ENCODE data around the gene GSTO2.

The GSTO2 gene

GRCh38 chr10:104309980-104310978 is 41.3 kb downstream of the GSTO2 start:
- peaks cover 61% of the 10 kb centered on the region for H3K79me2 ChIP-seq (ENCODE audit: control insufficient read depth, insufficient read depth, low read length, unreplicated experiment)
- peak overlapping the region; percentile 100 for H3K27ac ChIP-seq (ENCODE audit: low read depth, low read length)
- no peak overlapping the region for H2AFZ ChIP-seq (ENCODE audit: low read length, unreplicated experiment)
- H3K4me3 ChIP-seq (ENCODE audit: low read depth, low read length) = no peak overlapping the region; the same call in 1 of the 2 replicates
- H3K36me3 ChIP-seq (ENCODE audit: insufficient read depth, low read length) = peaks cover 40% of the 10 kb centered on the region
- H3K4me1 ChIP-seq (ENCODE audit: control insufficient read depth, insufficient read depth, low read length, unreplicated experiment) = peaks cover 65% of the 10 kb centered on the region
- H3K27me3 ChIP-seq (ENCODE audit: insufficient read depth, low read length) = no peaks in the 10 kb centered on the region

- H3K27ac ChIP-seq (ENCODE audit: low read depth, low read length) = peak overlapping the region; percentile 100
- peaks cover 57% of the 10 kb centered on the region for H3K4me1 ChIP-seq (ENCODE audit: control insufficient read depth, insufficient read depth, low read length, unreplicated experiment)
- H3K27me3 ChIP-seq (ENCODE audit: insufficient read depth, low read length) = no peaks in the 10 kb centered on the region
- no peak overlapping the region for H3K4me3 ChIP-seq (ENCODE audit: low read depth, low read length)
- H2AFZ ChIP-seq (ENCODE audit: low read length, unreplicated experiment) = no peak overlapping the region
- peaks cover 42% of the 10 kb centered on the region for H3K36me3 ChIP-seq (ENCODE audit: insufficient read depth, low read length)
- H3K79me2 ChIP-seq (ENCODE audit: control insufficient read depth, insufficient read depth, low read length, unreplicated experiment) = peaks cover 70% of the 10 kb centered on the region
These were observed 42.3 kb downstream of the GSTO2 start for GRCh38 chr10:104311184-104311720.

- no peak overlapping the region for H3K4me3 ChIP-seq (ENCODE audit: low read depth, low read length)
- no peak overlapping the region for H2AFZ ChIP-seq (ENCODE audit: low read length, unreplicated experiment)
- H3K36me3 ChIP-seq (ENCODE audit: insufficient read depth, low read length) = peaks cover 45% of the 10 kb centered on the region; the same call in 1 of the 2 replicates
- H3K27ac ChIP-seq (ENCODE audit: low read depth, low read length) = no peak overlapping the region
- peaks cover 60% of the 10 kb centered on the region for H3K4me1 ChIP-seq (ENCODE audit: control insufficient read depth, insufficient read depth, low read length, unreplicated experiment)
- H3K27me3 ChIP-seq (ENCODE audit: insufficient read depth, low read length) = no peaks in the 10 kb centered on the region
- H3K79me2 ChIP-seq (ENCODE audit: control insufficient read depth, insufficient read depth, low read length, unreplicated experiment) = peaks cover 97% of the 10 kb centered on the region
These were observed 45.9 kb downstream of the GSTO2 start for GRCh38 chr10:104314591-104315485.

DNA sequence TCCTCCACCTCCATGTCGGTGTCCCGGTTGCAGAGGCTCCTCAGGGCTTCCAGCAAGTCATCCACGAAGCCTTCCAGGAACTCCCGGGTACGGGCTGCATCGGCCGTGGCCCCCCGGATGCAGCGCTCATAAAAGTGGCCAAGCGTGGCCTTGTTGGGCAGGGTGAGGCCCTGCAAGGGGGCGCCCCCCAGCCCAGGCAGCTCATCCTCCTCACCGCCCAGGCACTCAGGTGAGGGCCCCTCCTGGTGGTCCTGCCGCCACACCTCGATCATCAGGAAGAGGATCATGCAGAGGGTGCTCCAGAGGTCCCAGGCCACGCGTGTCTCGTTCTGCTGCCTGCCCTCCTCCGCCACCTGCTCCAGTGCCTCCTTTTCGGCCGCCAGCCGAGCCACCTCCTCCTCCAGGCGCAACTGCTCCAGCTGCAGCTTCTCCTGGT is 46.5 kb downstream of the GSTO2 start:
- no peaks in the 10 kb centered on the region for H3K27me3 ChIP-seq (ENCODE audit: insufficient read depth, low read length)
- peaks cover 42% of the 10 kb centered on the region; the same call in 1 of the 2 replicates for H3K36me3 ChIP-seq (ENCODE audit: insufficient read depth, low read length)
- peaks cover 99% of the 10 kb centered on the region for H3K79me2 ChIP-seq (ENCODE audit: control insufficient read depth, insufficient read depth, low read length, unreplicated experiment)
- no peak overlapping the region for H3K4me3 ChIP-seq (ENCODE audit: low read depth, low read length)
- no peak overlapping the region for H3K27ac ChIP-seq (ENCODE audit: low read depth, low read length)
- H2AFZ ChIP-seq (ENCODE audit: low read length, unreplicated experiment) = no peak overlapping the region
- H3K4me1 ChIP-seq (ENCODE audit: control insufficient read depth, insufficient read depth, low read length, unreplicated experiment) = peaks cover 60% of the 10 kb centered on the region

GRCh38 chr10:104316321-104317099 is 47.5 kb downstream of the GSTO2 start:
- Histone ChIP-seq H3K27ac (ENCODE audit: low read depth, low read length) (peak overlapping the region; percentile 80), H2AFZ (ENCODE audit: low read length, unreplicated experiment) (no peak overlapping the region), H3K4me1 (ENCODE audit: control insufficient read depth, insufficient read depth, low read length, unreplicated experiment) (peaks cover 60% of the 10 kb centered on the region), H3K36me3 (ENCODE audit: insufficient read depth, low read length) (peaks cover 32% of the 10 kb centered on the region; the same call in 1 of the 2 replicates), H3K27me3 (ENCODE audit: insufficient read depth, low read length) (no peaks in the 10 kb centered on the region), H3K4me3 (ENCODE audit: low read depth, low read length) (no peak overlapping the region), H3K79me2 (ENCODE audit: control insufficient read depth, insufficient read depth, low read length, unreplicated experiment) (peaks cover 99% of the 10 kb centered on the region)

GRCh38 chr10:104317269-104317710 is 48.3 kb downstream of the GSTO2 start:
- no peak overlapping the region for H3K4me3 ChIP-seq (ENCODE audit: low read depth, low read length)
- peak overlapping the region; percentile 80 for H3K27ac ChIP-seq (ENCODE audit: low read depth, low read length)
- H3K4me1 ChIP-seq (ENCODE audit: control insufficient read depth, insufficient read depth, low read length, unreplicated experiment) = peaks cover 62% of the 10 kb centered on the region
- no peak overlapping the region for H2AFZ ChIP-seq (ENCODE audit: low read length, unreplicated experiment)
- H3K36me3 ChIP-seq (ENCODE audit: insufficient read depth, low read length) = peaks cover 26% of the 10 kb centered on the region; the same call in 1 of the 2 replicates
- no peaks in the 10 kb centered on the region for H3K27me3 ChIP-seq (ENCODE audit: insufficient read depth, low read length)
- peaks cover 100% of the 10 kb centered on the region for H3K79me2 ChIP-seq (ENCODE audit: control insufficient read depth, insufficient read depth, low read length, unreplicated experiment)

GRCh38 chr10:104317726-104318299 is 48.8 kb downstream of the GSTO2 start:
- peak overlapping the region; percentile 3; the same call in 1 of the 2 replicates for H3K4me3 ChIP-seq (ENCODE audit: low read depth, low read length)
- H3K79me2 ChIP-seq (ENCODE audit: control insufficient read depth, insufficient read depth, low read length, unreplicated experiment) = peaks cover 100% of the 10 kb centered on the region
- peaks cover 21% of the 10 kb centered on the region; the same call in 1 of the 2 replicates for H3K36me3 ChIP-seq (ENCODE audit: insufficient read depth, low read length)
- H3K4me1 ChIP-seq (ENCODE audit: control insufficient read depth, insufficient read depth, low read length, unreplicated experiment) = peaks cover 67% of the 10 kb centered on the region
- H3K27ac ChIP-seq (ENCODE audit: low read depth, low read length) = peak overlapping the region; percentile 80
- no peaks in the 10 kb centered on the region for H3K27me3 ChIP-seq (ENCODE audit: insufficient read depth, low read length)
- H2AFZ ChIP-seq (ENCODE audit: low read length, unreplicated experiment) = no peak overlapping the region

GRCh38 chr10:104318326-104318725 is 49.3 kb downstream of the GSTO2 start:
- peaks cover 100% of the 10 kb centered on the region for H3K79me2 ChIP-seq (ENCODE audit: control insufficient read depth, insufficient read depth, low read length, unreplicated experiment)
- peaks cover 72% of the 10 kb centered on the region for H3K4me1 ChIP-seq (ENCODE audit: control insufficient read depth, insufficient read depth, low read length, unreplicated experiment)
- H3K27me3 ChIP-seq (ENCODE audit: insufficient read depth, low read length) = no peaks in the 10 kb centered on the region
- peak overlapping the region; percentile 80 for H3K27ac ChIP-seq (ENCODE audit: low read depth, low read length)
- no peak overlapping the region for H2AFZ ChIP-seq (ENCODE audit: low read length, unreplicated experiment)
- H3K36me3 ChIP-seq (ENCODE audit: insufficient read depth, low read length) = peaks cover 20% of the 10 kb centered on the region; the same call in 1 of the 2 replicates
- H3K4me3 ChIP-seq (ENCODE audit: low read depth, low read length) = peak overlapping the region; percentile 3; the same call in 1 of the 2 replicates

Measured in ACC112 (cell line).